GM12878 (cell line): ENCODE measurements around the gene ZNF688.

Experiments
- EZH2 ChIP-seq: IDR thresholded peaks from 2 replicates; pipeline ENCODE4 v1.6.1; 2012; ENCODE audit warnings: low read depth, mild to moderate bottlenecking, control low read depth, inconsistent platforms, low read length, borderline replicate concordance; ENCODE audit not compliant: control insufficient read depth
- RAD21 ChIP-seq: IDR thresholded peaks from 2 replicates; pipeline ENCODE4 v1.6.1; 2011; ENCODE audit warnings: mild to moderate bottlenecking, low read depth, low read length, moderate library complexity; ENCODE audit not compliant: insufficient read depth
- SPI1 ChIP-seq: IDR thresholded peaks from 2 replicates; pipeline ENCODE4 v1.6.1; 2011; ENCODE audit warnings: low read depth, mild to moderate bottlenecking, low read length, moderate library complexity, borderline replicate concordance; ENCODE audit not compliant: insufficient read depth
- YY1 ChIP-seq: IDR thresholded peaks from 2 replicates; pipeline ENCODE4 v1.6.1; 2011; ENCODE audit warnings: low read depth, mild to moderate bottlenecking, low read length
- TF ChIP-seq, protein P1 (sequence below), 3 experiments: IDR thresholded peaks in 2 of 3; conservative IDR thresholded peaks in 1 of 3; 2 replicates each; pipeline ENCODE4 v1.5.1; 2011; ENCODE audit warnings: low read depth in 3 of 3, low read length in 3 of 3, mild to moderate bottlenecking in 3 of 3, control low read depth in 2 of 3, moderate library complexity in 2 of 3, inconsistent platforms in 1 of 3, mixed read lengths in 1 of 3; ENCODE audit not compliant: control insufficient read depth in 2 of 3, insufficient read depth in 1 of 3; ENCODE audit errors: extremely low read depth in 1 of 3

DNA sequence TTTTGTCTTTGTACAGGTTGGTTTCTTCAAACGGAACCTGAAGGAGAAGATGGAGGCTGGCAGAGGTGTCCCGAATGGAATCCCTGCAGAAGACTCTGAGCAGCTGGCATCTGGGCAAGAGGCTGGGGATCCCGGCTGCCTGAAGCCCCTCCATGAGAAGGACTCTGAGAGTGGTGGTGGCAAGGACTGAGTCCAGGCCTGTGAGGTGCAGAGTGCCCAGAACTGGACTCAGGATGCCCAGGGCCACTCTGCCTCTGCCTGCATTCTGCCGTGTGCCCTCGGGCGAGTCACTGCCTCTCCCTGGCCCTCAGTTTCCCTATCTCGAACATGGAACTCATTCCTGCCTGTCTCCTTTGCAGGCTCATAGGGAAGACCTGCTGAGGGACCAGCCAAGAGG, 50.0 kb downstream of the ZNF688 start:
- no peak for TF ChIP-seq YY1
- TF ChIP-seq, protein P1, sequence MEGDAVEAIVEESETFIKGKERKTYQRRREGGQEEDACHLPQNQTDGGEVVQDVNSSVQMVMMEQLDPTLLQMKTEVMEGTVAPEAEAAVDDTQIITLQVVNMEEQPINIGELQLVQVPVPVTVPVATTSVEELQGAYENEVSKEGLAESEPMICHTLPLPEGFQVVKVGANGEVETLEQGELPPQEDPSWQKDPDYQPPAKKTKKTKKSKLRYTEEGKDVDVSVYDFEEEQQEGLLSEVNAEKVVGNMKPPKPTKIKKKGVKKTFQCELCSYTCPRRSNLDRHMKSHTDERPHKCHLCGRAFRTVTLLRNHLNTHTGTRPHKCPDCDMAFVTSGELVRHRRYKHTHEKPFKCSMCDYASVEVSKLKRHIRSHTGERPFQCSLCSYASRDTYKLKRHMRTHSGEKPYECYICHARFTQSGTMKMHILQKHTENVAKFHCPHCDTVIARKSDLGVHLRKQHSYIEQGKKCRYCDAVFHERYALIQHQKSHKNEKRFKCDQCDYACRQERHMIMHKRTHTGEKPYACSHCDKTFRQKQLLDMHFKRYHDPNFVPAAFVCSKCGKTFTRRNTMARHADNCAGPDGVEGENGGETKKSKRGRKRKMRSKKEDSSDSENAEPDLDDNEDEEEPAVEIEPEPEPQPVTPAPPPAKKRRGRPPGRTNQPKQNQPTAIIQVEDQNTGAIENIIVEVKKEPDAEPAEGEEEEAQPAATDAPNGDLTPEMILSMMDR (IDR thresholded peaks at IDR 0.05 in 2 of 3, conservative IDR thresholded peaks at IDR 0.05 in 1 of 3; ENCODE audit: control insufficient read depth in 2 of 3, extremely low read depth in 1 of 3, insufficient read depth in 1 of 3, low read depth in 3 of 3, low read length in 3 of 3): no peak
- TF ChIP-seq EZH2: no peak
- no peak for TF ChIP-seq RAD21
- no peak for TF ChIP-seq SPI1
